Measurements from ENCODE around the gene PGAP6. TPM values are rescaled to one million over a fixed set of nuclear protein-coding genes. Genes with fewer than 3 reads are reported as not detected.
A peak's percentile ranks its signal among the peaks of the same experiment; 100 is the strongest.

PGAP6 gene
- total and polyA plus RNA-seq, 2 of the 13 experiments (the other 11 are each of a cell fraction or from before 2014, with no cell fraction given): 52.7 to 136 TPM

DNA sequence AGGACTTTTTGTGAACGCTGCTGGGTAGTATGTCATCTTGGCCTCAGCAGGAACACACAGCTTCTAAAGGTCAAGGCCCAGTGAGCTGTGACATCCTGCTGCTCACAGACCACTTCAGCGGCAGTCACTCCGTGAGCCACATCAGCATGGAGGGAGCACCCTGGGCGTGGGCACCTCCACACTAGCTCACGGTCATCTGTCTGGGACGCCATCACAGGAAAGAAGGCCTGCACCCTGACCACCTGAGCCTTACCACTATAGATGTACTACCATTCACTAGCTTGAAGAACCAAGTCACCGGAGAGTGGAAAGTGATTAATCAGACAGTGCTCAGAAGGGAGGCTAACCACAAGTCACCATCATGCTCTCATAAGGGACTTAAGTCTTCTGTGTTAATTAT is 32.6 kb downstream of the PGAP6 start:
- ATAC-seq: peak; percentile 3; the same call in 1 of the 3 replicates
- H3K27ac ChIP-seq (ENCODE audit: extremely low read length, insufficient read depth, low read length): peak overlapping the region; percentile 23
- peak overlapping the region in 1 of 3 experiments; percentile 9; a peak in 2 of 6 replicates for H3K4me3 ChIP-seq (replicated peaks in 1 of 3; ENCODE audit: insufficient read depth in 1 of 3, low read depth in 2 of 3, low read length in 3 of 3)
- peaks cover 16% of the 10 kb centered on the region for H4K20me1 ChIP-seq (ENCODE audit: insufficient read depth, low read length)
- H2AFZ ChIP-seq (ENCODE audit: low read length): no peak overlapping the region
- H3K27me3 ChIP-seq (ENCODE audit: control insufficient read depth in 1 of 2, insufficient read depth in 2 of 2, low read length in 2 of 2): no peaks in the 10 kb centered on the region
- BruUV-seq (replicated peaks): no TSS peak
- ChIA-PET CTCF (ENCODE audit: low intra/inter-chr PET ratio, low total read pairs) (no interaction called here), POLR2A (interaction anchor here (1.1 kb wide), 1 partner anchor 114 kb away, joined by 3 read pairs; no protein-coding TSS in a partner anchor)
- 49% methylated on average over 2 of the region's 7 CpGs for WGBS (ENCODE audit: low lambda C conversion rate)
- in situ Hi-C loops (cut with HindIII; ENCODE audit: extremely low pct_ligation_motif_present, low pct_unique_long_range_greater_than_20kb) (no loop called here), intact Hi-C loops (cut with micrococcal nuclease; ENCODE audit: unreplicated experiment) (no loop called here)
- no peak for FAIRE-seq
- DNase-seq (ENCODE audit: low spot score): no peak
- peaks cover 16 to 41% of the 10 kb centered on the region in 2 experiments for H3K36me3 ChIP-seq (replicated peaks in 1 of 2; ENCODE audit: control insufficient read depth in 1 of 2, insufficient read depth in 2 of 2, low read length in 2 of 2)
- H3K9ac ChIP-seq (ENCODE audit: insufficient read depth, low read depth, low read length): peak overlapping the region; percentile 28; the same call in 1 of the 2 replicates
- peak overlapping the region; percentile 74 for H3K4me2 ChIP-seq (ENCODE audit: low read depth, low read length)
- no peaks in the 10 kb centered on the region for H3K9me3 ChIP-seq (ENCODE audit: low read length)
- peaks cover 69% of the 10 kb centered on the region for H3K79me2 ChIP-seq (ENCODE audit: insufficient read depth, low read length)
- H3K4me1 ChIP-seq (ENCODE audit: insufficient read depth, low read length): peaks cover 66% of the 10 kb centered on the region
- TF ChIP-seq NR3C1 (CRISPR knock-in tag; IDR thresholded peaks at IDR 0.05) (no peak), ZNF263 (CRISPR knock-in tag; IDR thresholded peaks at IDR 0.05) (peak; percentile 89), ELF1 (CRISPR knock-in tag; IDR thresholded peaks at IDR 0.05) (no peak), RARA (CRISPR knock-in tag; IDR thresholded peaks at IDR 0.05) (peak; percentile 64), TBX2 (CRISPR knock-in tag; IDR thresholded peaks at IDR 0.05; ENCODE audit: borderline replicate concordance) (peak; percentile 21; the same call in 1 of the 2 replicates), IRF2 (CRISPR knock-in tag; IDR thresholded peaks at IDR 0.05) (no peak), RXRB (CRISPR knock-in tag; IDR thresholded peaks at IDR 0.05; ENCODE audit: borderline replicate concordance) (0 out of 2 replicates have a peak, but pooled peaks have one; percentile 27)
- TF ChIP-seq, protein P1, sequence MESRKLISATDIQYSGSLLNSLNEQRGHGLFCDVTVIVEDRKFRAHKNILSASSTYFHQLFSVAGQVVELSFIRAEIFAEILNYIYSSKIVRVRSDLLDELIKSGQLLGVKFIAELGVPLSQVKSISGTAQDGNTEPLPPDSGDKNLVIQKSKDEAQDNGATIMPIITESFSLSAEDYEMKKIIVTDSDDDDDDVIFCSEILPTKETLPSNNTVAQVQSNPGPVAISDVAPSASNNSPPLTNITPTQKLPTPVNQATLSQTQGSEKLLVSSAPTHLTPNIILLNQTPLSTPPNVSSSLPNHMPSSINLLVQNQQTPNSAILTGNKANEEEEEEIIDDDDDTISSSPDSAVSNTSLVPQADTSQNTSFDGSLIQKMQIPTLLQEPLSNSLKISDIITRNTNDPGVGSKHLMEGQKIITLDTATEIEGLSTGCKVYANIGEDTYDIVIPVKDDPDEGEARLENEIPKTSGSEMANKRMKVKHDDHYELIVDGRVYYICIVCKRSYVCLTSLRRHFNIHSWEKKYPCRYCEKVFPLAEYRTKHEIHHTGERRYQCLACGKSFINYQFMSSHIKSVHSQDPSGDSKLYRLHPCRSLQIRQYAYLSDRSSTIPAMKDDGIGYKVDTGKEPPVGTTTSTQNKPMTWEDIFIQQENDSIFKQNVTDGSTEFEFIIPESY (CRISPR knock-in tag; IDR thresholded peaks at IDR 0.05): peak; percentile 75; the same call in 1 of the 2 replicates
- TF ChIP-seq, protein P2, sequence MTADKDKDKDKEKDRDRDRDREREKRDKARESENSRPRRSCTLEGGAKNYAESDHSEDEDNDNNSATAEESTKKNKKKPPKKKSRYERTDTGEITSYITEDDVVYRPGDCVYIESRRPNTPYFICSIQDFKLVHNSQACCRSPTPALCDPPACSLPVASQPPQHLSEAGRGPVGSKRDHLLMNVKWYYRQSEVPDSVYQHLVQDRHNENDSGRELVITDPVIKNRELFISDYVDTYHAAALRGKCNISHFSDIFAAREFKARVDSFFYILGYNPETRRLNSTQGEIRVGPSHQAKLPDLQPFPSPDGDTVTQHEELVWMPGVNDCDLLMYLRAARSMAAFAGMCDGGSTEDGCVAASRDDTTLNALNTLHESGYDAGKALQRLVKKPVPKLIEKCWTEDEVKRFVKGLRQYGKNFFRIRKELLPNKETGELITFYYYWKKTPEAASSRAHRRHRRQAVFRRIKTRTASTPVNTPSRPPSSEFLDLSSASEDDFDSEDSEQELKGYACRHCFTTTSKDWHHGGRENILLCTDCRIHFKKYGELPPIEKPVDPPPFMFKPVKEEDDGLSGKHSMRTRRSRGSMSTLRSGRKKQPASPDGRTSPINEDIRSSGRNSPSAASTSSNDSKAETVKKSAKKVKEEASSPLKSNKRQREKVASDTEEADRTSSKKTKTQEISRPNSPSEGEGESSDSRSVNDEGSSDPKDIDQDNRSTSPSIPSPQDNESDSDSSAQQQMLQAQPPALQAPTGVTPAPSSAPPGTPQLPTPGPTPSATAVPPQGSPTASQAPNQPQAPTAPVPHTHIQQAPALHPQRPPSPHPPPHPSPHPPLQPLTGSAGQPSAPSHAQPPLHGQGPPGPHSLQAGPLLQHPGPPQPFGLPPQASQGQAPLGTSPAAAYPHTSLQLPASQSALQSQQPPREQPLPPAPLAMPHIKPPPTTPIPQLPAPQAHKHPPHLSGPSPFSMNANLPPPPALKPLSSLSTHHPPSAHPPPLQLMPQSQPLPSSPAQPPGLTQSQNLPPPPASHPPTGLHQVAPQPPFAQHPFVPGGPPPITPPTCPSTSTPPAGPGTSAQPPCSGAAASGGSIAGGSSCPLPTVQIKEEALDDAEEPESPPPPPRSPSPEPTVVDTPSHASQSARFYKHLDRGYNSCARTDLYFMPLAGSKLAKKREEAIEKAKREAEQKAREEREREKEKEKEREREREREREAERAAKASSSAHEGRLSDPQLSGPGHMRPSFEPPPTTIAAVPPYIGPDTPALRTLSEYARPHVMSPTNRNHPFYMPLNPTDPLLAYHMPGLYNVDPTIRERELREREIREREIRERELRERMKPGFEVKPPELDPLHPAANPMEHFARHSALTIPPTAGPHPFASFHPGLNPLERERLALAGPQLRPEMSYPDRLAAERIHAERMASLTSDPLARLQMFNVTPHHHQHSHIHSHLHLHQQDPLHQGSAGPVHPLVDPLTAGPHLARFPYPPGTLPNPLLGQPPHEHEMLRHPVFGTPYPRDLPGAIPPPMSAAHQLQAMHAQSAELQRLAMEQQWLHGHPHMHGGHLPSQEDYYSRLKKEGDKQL (CRISPR knock-in tag; IDR thresholded peaks at IDR 0.05; ENCODE audit: low read depth): no peak
- TF ChIP-seq, protein P3, sequence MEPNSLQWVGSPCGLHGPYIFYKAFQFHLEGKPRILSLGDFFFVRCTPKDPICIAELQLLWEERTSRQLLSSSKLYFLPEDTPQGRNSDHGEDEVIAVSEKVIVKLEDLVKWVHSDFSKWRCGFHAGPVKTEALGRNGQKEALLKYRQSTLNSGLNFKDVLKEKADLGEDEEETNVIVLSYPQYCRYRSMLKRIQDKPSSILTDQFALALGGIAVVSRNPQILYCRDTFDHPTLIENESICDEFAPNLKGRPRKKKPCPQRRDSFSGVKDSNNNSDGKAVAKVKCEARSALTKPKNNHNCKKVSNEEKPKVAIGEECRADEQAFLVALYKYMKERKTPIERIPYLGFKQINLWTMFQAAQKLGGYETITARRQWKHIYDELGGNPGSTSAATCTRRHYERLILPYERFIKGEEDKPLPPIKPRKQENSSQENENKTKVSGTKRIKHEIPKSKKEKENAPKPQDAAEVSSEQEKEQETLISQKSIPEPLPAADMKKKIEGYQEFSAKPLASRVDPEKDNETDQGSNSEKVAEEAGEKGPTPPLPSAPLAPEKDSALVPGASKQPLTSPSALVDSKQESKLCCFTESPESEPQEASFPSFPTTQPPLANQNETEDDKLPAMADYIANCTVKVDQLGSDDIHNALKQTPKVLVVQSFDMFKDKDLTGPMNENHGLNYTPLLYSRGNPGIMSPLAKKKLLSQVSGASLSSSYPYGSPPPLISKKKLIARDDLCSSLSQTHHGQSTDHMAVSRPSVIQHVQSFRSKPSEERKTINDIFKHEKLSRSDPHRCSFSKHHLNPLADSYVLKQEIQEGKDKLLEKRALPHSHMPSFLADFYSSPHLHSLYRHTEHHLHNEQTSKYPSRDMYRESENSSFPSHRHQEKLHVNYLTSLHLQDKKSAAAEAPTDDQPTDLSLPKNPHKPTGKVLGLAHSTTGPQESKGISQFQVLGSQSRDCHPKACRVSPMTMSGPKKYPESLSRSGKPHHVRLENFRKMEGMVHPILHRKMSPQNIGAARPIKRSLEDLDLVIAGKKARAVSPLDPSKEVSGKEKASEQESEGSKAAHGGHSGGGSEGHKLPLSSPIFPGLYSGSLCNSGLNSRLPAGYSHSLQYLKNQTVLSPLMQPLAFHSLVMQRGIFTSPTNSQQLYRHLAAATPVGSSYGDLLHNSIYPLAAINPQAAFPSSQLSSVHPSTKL (CRISPR knock-in tag; IDR thresholded peaks at IDR 0.05): peak; percentile 30
